Fibroblast of skin of scalp (primary cell): ENCODE data around the gene ZBTB12.

ENCODE experiments used
- DNase-seq: peaks from one replicate; pipeline ENCODE4 v3.0.0-alpha.2; 2013

The ZBTB12 gene

DNA sequence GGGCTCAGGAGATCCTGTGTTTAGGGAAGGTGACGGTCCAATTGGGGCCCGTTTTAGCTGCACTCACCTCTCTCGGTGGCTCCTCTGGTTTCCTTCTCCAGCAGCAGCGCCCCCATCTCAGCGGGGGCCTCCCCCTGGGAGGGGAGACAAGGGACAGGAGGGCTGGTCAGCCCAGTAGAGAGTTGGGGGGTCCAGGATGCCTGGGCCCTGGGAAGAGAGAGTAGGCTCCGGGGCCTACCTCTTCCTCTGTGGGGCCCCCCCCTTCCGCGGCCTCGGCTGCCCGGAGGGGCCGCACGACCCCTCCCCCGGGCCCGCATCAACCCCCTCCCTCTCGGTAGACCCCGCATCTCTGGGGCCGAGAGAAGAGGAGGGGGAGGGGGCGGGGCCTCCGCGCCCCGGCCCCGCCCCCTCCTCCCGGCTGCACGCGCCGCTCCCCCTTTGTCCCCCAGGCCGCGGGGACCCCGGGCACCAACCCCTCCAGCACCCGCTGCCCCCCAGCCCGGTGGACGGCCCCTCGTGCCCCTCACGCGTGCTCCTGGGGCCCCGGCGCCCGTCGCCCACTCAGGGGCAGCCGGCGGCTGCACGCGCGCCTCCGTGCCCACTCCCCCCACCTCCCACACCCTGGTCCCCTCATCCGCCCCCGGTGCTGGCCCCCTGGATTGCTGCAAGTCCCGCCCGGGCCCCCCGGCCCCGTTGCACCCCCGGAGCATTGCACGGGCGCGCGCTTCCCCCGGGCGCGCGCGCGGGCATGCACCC lies 4.9 kb downstream of the ZBTB12 start:
- no peak for DNase-seq

DNA sequence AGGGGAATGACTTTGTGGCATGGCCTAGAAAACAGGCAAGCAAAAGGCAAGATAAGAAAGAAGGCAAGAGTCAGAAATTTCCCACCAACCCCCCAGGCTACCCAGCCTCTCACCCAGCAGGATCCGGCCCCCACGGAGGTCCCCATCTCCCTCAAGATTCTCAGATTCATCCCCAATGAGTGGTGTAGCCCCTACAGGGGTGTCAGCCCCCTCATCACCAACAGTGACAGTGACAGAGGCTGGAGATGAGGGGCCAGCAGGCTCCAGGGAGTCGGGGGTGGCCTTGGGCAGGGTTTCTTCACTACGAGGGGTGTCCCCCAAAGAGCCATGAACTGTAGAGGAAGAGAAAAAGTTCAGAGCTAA lies 5.4 kb downstream of the ZBTB12 start:
- DNase-seq = no peak

DNA sequence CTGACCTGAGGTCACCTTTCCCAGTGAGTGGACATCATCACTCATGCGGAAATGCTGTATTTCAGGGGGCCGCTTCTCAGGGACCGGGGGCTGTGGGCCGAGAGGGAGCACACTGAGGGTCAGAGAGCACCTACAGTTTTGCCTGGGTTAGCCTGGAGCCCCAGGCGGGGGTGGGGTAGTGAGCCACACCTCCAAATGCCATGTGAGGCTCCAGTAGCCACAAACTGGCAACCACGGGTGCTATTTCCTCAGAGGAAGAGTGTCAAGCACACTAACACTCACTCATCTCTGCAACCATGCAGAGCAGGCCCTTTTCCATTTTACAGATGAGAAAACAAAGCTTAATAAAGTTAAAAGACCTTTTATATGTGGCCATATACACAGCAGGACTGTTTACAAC lies 9.1 kb downstream of the ZBTB12 start:
- no peak for DNase-seq

DNA sequence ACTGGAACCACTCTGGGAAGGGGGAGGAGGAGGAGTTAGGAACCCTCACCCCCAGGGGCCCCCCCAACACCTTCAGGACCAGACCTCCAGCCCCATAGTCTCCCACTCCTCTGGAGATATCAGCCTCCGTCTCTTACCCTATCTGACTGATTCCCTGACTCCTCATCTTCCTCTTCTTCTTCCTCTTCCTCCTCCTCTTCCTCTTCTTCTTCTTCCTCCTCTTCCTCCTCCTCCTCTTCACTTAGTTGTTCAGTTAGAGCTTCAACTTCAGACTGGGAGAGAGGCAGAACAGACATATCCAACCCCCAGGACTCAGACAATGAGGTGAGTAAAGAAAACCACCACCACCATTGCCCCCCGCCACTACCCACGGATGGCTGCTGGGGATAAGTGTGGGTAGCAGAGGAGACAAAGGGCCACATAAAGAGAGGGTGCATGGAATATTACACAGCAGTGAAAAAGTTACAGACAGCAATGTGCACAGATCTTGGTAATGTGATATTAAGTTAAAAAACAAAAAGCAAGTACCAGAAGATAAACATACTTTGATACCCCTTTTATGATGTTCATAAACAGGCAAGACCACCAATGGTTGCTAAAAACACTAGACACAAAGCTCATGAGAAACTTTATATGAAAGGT lies 12.4 kb downstream of the ZBTB12 start:
- DNase-seq = no peak

DNA sequence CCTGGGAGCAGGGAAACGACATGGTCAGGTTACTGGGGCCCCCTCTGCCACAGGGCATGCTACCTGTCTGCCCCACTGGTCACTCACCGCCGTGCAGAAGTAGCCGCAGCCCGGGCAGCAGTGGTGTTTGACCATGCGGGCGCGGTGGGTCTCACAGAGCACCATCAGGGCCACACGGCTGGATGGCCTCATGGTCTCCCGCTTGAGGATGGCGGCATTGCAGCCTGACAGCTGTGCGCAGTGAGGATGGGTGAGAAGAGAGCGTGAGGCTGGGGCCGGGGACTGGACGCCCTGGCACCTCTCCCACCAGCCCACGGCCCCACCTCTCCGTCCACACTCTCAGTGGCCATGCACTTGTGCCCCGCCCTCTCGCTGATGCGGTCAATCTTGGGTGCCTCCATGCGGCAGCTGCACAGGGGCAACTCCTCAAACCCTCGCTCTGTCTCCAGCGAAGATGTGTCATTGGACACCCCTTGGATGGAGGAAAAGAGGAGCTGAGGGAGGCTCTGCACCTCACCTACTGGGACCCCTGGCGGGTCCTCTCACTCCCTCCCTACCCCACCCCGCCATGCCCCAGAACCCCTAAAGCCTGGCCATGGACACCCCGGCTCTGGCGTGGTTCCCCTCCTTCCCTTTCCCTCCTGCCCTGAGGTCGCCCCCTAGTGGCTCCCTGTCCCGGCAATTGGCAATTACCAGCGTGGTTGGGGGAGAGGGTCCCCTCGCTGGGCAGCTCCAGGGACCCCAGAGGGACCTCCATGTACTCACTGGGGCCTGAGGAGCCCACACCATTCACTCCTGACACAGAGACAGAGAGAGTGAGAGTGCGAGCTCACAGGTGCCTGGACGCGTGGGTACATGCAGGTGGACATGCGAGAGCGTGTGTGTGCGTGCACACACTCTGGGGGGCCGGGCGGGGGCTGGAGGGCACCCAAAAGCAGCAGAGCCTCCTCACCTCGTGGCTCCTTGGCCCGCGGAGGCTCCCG lies 13.3 kb downstream of the ZBTB12 start:
- no peak for DNase-seq

DNA sequence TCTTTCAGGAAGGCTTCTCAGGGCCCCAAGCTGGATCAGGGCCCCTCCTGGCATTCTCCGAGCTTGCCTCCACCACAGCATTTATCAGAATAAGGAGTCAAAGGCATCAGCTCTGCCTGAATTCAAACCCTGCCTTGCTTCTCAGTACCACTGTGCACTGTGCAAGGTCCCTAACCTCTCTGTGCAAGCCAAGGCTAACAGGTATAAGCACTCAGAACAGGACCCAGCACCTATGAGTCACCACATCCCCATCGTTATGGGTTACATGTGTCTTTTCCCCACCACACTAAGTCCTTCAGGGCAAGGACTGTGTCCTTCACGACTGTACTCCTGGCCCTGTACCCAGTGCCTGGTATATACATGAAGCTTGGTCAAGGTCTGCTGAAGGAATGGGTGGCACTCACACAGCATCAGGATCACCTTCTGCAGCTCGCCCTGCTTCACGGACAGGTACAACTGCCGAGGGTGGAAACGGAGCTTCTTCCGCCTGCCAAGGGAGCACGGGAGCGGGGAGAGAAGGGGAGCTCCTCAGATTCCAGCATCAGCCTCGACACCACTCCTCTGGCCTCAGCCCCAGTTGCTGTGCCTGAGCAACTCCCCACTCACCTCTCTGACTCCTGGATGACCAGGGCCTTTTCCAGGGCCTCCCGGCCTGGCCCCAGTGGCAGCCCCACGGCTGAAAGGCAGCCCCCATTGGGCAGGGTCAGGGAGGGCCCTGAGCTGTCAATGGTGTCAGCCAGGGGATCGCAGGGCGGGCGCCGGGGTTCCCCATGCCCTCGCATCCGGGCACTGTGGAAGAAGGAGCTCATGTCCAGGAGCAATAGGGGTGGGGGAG lies 14.5 kb downstream of the ZBTB12 start:
- no peak for DNase-seq

DNA sequence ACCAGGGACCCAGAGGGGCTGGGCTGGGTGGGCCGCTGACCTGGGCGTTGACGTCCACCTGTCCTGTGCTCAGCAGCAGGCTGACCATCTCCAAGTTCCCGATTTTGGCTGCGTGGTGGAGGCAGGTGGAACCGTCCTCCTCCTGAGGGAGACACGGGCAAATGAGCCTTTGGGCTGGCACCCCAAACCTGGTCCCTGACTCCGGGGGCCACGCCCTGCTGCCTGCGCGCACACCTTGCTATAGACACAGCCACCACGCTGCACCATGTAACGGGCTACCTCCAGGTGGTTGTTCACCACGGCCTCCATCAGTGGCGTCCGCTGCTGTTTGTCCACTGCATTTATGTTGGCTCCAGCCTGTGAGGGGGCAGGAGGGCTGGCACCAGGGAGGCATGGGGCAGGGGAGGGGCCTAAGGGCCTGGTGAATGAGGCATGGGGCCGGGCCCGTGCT lies 15.3 kb downstream of the ZBTB12 start:
- no peak for DNase-seq

DNA sequence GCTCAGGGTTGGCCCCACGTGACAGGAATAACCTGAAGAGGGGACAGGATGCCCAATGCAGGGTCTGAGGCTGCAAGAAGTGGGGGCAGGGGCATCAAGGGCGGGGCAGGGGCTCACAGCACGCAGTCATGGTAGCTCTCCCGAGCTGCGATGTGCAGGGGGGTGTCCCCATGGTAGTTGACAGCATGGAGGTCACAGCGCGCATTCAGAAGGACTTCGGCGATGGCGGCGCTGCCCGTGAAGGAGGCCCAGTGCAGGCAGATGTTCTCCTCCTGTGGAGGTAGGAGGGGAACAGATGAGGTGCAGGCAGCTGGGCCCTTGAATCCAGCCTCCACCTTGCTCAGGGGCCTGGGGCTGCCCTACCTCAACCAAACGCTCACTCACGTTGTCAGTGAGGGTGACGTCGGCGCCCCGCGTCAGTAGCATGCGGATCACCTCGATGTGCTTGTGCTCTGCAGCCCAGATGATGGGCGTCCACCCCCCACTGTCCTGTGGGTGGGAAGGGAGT lies 17.3 kb downstream of the ZBTB12 start:
- no peak for DNase-seq

DNA sequence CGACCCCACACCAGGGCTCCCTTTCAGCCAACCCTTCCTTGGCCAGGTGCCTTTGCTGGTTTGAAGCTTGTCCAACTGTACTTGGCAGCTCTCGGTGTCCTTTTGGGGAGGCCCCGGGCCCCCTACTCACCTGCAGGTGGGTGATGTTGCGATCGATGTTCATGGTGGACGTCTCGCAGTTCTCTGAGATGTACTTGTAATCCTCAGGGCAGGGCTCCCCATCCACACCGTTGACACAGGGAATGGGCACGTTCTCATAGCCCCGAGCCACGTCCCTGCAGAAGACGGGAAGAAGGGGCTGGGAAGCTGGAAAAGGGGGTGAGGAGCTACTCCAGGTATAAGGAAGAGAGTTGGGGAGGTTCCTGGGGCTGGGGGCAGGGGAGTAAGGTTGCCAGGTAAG lies 18.2 kb downstream of the ZBTB12 start:
- DNase-seq = no peak

DNA sequence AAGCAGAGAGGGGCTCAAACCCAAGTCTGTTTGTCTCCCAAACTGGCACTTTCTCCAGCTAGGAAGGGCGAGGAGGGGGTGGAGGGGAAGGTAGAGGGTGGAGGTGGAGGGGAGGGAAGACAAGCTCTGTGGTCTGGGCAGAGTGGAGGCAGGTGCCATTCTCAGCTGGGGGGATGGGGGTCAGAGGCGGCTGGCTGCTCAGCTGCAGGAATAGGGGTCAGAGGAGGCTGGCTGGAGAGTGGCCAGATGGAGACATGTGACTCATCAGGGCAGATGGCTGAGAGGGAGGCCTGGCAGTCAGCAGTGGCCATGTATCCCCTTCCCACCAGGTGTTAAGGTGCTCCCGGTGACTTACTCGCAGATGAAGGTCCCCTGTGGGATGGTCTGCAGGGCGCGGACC lies 19.5 kb downstream of the ZBTB12 start:
- no peak for DNase-seq

DNA sequence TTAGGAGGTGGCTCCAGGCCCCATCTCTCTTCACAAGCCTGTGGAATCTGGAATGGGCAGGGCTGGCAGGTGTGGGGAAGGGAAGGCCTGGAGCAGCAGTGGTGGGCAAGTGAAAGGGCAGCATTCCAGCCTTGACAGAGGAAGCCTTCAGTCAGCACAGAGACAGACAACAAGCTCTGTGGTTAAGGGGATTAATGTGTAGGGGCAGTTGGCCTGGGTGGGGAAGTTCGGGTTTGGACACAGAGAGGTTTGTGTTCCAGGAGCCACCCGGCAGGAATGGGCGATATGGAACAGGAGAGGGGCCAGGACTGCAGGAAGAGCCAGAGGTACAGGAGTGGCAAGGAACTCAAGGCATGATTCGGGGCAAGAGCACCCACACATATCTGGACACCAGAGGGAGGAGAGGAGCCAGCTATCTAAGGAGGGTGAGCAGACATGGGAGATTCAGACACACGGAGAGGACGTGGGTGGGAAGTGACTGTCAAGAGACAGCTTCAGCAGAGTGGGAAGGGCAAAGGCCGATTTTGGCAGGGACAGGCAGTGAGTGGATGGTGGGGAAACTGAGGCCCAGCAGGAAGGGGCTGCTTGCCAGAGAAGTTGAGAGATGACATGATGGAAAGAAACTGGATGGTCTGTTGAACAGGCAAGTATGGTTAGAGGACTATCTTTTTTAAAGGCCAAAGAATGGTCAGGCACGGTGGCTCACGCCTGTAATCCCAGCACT lies 20.6 kb downstream of the ZBTB12 start:
- DNase-seq = no peak

DNA sequence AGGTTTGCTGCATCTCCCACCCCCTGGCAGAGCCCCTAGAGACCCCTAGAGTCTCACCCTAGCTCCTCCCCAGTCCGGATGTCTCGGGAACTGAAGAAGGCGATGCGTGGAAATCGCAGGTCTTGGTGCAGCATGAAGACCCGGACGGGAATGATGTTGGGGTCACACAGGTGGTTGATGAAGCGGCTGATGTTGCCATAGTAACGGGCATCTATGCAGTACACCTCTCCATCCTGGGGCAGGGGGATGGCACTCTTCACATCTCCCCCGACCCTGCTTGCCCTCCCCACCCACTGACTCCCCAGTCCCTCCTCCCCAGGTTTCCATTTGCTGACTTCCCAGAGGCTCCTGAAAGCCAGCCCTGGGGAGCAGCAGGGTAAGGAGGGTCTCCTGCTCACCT lies 21.3 kb downstream of the ZBTB12 start:
- DNase-seq = no peak

DNA sequence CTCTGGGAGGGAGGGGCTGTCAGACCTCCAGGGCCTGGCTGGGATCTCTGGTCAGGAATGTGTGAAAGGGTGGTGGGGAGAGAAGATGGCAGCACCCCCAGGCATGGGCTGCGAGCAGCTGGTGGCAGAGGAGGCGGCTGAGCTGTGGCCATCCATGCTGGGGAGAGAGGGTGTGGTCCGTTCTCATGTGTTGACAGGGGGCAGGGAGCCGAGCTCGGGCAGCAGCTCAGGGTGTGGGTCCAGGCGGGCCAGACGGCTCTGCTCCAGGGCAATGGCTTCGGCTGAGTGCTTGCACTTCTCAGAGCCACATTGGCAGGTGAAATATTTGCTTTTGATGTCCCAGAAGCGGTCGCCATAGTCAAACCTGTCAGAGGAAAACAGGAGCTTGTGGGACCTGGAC lies 22.0 kb downstream of the ZBTB12 start:
- DNase-seq = no peak

DNA sequence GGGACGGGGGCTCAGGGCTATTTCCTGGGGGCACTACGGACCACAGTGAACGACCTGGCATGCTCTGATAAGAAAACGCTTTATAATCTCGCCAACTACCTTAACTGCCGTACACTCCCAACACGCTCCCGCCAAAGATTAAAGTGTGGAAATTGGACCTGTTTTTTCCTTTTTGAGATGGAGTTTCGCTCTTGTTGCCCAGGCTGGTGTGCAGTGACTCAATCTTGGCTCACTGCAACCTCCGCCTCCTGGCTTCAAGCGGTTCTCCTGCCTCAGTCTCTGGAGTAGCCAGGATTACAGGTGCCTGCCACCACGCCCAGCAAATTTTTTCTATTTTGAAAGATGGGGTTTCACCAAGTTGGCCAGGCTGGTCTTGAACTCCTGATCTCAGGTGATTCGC lies 22.7 kb downstream of the ZBTB12 start:
- no peak for DNase-seq

DNA sequence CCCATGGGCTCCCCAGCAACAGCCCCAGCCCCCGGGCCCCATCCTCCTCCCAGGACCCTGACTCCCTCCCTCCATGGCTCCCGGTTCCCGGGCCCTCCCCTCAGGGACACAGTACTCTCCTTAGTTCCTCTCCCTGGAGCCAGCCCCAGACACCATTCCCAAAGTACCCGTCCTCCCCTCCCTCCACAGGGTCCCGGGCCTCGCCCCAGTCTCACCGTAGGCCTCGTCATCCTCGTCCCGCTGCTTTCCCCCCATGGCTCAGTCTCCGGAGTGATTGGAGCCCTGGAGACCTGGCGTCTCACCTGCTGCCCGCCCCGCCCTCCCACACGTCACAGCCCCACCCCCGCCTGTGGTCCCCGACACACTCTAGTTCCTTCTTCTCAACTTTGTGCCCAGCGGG lies 23.2 kb downstream of the ZBTB12 start, which contains the start of gene SLC44A4:
TSS of gene SLC44A4 (minus strand) at position 272 of the 400 bp plus-strand sequence. CDS start at position 255, 17 bp downstream.
- no peak for DNase-seq

DNA sequence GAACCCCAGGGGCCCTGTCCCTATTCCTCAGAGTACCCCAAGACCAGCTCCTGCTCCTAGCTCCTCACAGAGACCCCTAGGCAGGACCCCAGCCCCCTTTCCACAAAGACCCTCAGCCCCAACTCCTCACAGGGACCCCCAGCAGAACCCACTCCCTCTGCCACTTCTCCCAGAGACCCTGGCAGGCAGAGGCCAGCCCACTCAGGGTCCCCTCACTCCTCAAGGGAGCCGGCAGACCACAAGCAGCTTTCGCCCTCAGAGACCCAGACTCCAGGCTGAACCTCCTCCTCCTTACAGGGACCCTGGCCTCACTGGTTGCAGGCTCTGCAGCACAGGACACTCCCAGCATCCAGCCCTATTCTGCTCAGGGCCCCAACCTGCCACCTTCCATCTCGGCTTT lies 23.7 kb downstream of the ZBTB12 start:
- no peak for DNase-seq

DNA sequence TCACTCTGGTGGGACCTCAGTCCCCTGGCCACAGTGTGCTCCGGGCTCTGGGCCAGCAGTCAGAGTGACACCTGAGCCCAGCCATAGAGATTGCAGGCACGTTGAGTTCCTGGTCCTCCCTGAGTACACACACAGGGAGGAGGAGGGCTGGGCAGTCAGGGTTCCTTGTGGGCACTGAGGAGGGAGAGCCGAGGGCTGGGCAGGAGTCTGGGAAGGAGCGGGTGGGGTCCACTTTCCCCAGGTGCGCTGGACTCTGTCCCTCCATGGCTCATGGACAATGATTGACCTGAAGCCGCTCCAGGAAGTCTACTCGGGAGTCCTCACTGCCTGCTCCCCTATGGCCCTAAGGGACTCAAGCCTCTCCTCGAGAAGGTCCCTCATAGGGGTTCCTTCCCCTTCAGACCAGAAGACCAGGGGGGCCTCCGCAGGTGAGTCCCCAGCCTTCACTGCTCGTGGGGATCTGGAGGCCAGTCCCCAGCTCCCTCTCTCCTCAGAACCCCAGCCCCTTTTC lies 24.2 kb downstream of the ZBTB12 start:
- DNase-seq = no peak

DNA sequence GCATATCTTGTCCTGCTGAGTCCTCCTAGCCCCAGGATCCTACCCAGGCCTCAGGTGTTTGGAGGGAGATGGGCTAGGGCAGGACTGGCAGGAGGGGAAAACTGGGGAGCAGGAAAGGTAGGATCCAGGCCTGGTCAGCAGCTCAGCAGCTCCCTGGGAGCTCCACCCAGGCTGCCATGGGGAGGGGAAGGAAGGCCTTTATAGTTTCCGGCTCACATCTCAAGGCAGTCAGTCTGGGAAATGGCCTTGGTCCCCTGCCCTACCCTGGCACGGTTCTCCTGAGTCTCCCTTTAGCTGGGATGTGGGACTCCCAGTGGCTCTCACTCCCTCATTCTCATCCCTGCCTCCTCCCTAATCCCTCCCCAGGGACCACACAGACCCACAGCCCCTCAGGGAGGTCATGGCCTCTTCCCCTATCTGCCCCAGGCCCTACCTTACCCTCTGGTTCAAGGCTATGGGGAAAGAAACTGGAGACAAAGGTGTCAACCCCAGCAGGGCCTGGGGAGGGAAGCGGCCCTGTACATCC lies 24.7 kb downstream of the ZBTB12 start:
- no peak for DNase-seq

DNA sequence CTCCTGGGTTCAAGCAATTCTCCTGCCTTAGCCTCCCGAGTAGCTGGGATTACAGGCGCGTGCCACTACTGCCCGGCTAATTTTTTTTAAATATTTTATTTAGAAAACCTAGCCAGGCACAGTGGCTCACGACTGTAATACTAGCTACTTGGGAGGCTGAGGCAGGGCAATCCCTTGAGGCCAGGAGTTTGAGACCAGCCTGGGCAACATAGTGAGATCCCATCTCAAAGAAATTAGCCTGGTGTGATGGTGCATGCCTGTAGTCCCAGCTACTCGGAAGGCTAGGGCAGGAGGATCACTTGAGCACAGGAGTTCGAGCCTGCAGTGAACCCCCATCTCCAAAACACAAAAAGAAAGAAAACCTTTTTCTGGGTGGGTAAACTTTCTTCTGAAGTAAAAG lies 25.5 kb downstream of the ZBTB12 start:
- no peak for DNase-seq

DNA sequence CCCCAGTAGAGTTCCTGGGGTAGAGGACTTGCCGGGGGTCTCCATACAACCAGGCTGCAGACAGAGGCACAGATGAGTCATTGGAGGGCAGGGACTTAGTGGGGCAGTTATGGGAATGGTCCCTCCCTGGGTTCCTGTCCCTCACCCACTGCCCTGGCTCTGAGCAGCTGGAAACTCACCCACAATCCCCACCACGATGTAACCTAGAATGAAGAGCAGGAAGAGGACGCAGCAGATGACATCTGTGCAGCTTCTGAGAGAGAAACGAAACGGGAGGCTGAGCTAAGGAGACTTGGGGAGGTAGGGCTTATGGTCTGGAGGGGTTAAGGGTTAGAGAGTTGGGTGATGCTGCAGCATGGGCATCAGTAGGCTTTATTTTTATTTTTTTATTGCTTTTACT lies 26.0 kb downstream of the ZBTB12 start:
- no peak for DNase-seq
